DND-41 (cell line): Measurements from ENCODE around the gene WDFY3.

Experiments used
- ATAC-seq: fragments of 200-7000 bp; cut with Tn5 transposase; 3 replicates; pipeline ENCODE4 v1.9.1; 2021; ENCODE audit warnings: low read depth; ENCODE audit not compliant: insufficient read depth
- DNase-seq: peaks from one replicate; pipeline ENCODE4 v3.0.0-alpha.2; 2020
- H2AFZ ChIP-seq: 2 replicates; pipeline ENCODE4 v1.6.0; 2012; ENCODE audit warnings: low read depth, low read length
- H3K27ac ChIP-seq: 2 replicates; pipeline ENCODE4 v1.5.1; 2012; ENCODE audit warnings: low read length, inconsistent platforms
- H3K27me3 ChIP-seq: fragments of 200-600 bp; sonication (generic); 2 replicates; pipeline ENCODE4 v1.6.0; 2012; ENCODE audit warnings: low read length, mild to moderate bottlenecking, inconsistent platforms; ENCODE audit not compliant: insufficient read depth, poor library complexity
- H3K36me3 ChIP-seq: 2 replicates; pipeline ENCODE4 v1.5.1; 2012; ENCODE audit warnings: low read length, inconsistent platforms; ENCODE audit not compliant: insufficient read depth
- H3K4me1 ChIP-seq: 2 replicates; pipeline ENCODE4 v1.5.1; 2012; ENCODE audit warnings: mild to moderate bottlenecking, low read length; ENCODE audit not compliant: insufficient read depth
- H3K4me2 ChIP-seq: 2 replicates; pipeline ENCODE4 v1.6.0; 2012; ENCODE audit warnings: mild to moderate bottlenecking, moderate library complexity, low read length, inconsistent platforms; ENCODE audit not compliant: insufficient read depth
- H3K4me3 ChIP-seq, 2 experiments: fragments of 200-600 bp in 1 of 2; shearing (Covaris generic) in 1 of 2; 2 replicates each; pipeline ENCODE4 v1.5.1; 2012 to 2016; ENCODE audit warnings: inconsistent platforms in 2 of 2, low read length in 2 of 2, mild to moderate bottlenecking in 2 of 2, low read depth in 1 of 2, moderate library complexity in 1 of 2
- H3K79me2 ChIP-seq: 2 replicates; pipeline ENCODE4 v1.6.0; 2012; ENCODE audit warnings: low read length, inconsistent platforms; ENCODE audit not compliant: insufficient read depth
- H3K9ac ChIP-seq: 2 replicates; pipeline ENCODE4 v1.6.0; 2012; ENCODE audit warnings: low read depth, mild to moderate bottlenecking, inconsistent platforms, low read length, moderate library complexity
- H3K9me3 ChIP-seq: 2 replicates; pipeline ENCODE4 v1.5.1; 2012; ENCODE audit warnings: low read length, moderate library complexity, mild to moderate bottlenecking, inconsistent platforms; ENCODE audit not compliant: insufficient read depth, severe bottlenecking
- H4K20me1 ChIP-seq: 2 replicates; pipeline ENCODE4 v1.6.0; 2012; ENCODE audit warnings: low read length; ENCODE audit not compliant: insufficient read depth
- CTCF ChIP-seq: IDR thresholded peaks from 2 replicates; pipeline ENCODE4 v1.5.1; 2012; ENCODE audit warnings: borderline replicate concordance, low read length, moderate library complexity, mild to moderate bottlenecking; ENCODE audit not compliant: poor library complexity, severe bottlenecking; ENCODE audit errors: extremely low read depth
- EZH2 ChIP-seq: IDR thresholded peaks from 3 replicates; pipeline ENCODE4 v1.6.1; 2012; ENCODE audit warnings: borderline replicate concordance, low read depth, mild to moderate bottlenecking, moderate library complexity, low read length, inconsistent platforms; ENCODE audit not compliant: severe bottlenecking

The WDFY3 gene

DNA sequence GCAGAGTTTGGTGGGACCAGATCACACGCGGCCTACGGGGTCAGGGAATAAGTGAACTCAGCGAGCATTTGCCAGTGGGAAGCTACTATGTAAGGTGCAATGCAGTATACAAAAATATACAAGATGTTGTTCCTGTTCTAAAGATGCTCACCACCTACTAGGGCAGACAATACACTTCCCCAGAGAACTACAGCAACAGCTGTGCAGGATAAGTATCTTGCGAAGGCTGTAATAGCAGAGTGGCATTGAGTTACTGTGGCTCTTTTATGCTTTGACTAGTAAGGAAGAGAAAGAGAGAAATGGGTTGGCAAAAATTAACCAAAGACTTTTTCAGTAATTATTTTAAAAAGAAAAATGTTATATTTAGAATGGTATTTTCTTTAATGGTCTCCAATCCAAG lies 322.4 kb downstream of the WDFY3 start:
- TF ChIP-seq CTCF (no peak), EZH2 (no peak)
- H3K4me2 ChIP-seq, result no peak overlapping the region
- ATAC-seq (no peak), DNase-seq (no peak)
- no peaks in the 10 kb centered on the region for H3K9me3 ChIP-seq
- H3K27ac ChIP-seq, result no peak overlapping the region
- no peaks in the 10 kb centered on the region for H3K4me1 ChIP-seq
- no peaks in the 10 kb centered on the region for H4K20me1 ChIP-seq
- H3K4me3 ChIP-seq, result no peak overlapping the region
- no peaks in the 10 kb centered on the region for H3K79me2 ChIP-seq
- H2AFZ ChIP-seq, result no peak overlapping the region
- no peaks in the 10 kb centered on the region for H3K27me3 ChIP-seq
- H3K36me3 ChIP-seq, result no peaks in the 10 kb centered on the region
- H3K9ac ChIP-seq, result no peak overlapping the region

- TF ChIP-seq CTCF, result no peak
- TF ChIP-seq EZH2, result no peak
- no peak overlapping the region for H3K27ac ChIP-seq
- DNase-seq (no peak), ATAC-seq (no peak)
- H2AFZ ChIP-seq, result no peak overlapping the region
- no peaks in the 10 kb centered on the region for H3K4me1 ChIP-seq
- H3K4me2 ChIP-seq, result no peak overlapping the region
- H3K36me3 ChIP-seq, result no peaks in the 10 kb centered on the region
- H3K9me3 ChIP-seq, result no peaks in the 10 kb centered on the region
- no peaks in the 10 kb centered on the region for H3K79me2 ChIP-seq
- no peaks in the 10 kb centered on the region for H3K27me3 ChIP-seq
- H3K4me3 ChIP-seq, result no peak overlapping the region
- H3K9ac ChIP-seq, result no peak overlapping the region
- no peaks in the 10 kb centered on the region for H4K20me1 ChIP-seq
Observed at GRCh38 chr4:84639145-84639544, 327.3 kb downstream of the WDFY3 start.

DNA sequence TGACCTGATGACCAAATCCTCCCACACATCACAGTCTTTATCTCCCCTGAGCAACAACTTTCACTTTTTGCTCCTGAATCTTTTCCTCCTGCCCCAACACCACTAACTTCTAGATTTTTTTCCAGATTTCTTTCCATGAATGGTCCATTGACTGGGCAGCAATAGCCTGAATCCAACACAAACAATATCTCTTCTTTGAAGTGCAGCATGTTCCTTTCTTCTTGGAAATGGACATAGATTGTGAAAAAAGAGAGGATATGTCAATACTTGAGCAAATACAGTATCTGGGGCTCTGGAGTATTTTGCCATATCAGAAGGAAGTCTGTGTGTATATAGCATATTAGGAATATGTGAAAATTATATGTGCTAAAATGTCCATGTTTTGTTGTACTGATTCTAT lies 328.4 kb downstream of the WDFY3 start:
- DNase-seq, result no peak
- Histone ChIP-seq H4K20me1 (no peaks in the 10 kb centered on the region), H3K4me1 (no peaks in the 10 kb centered on the region), H2AFZ (no peak overlapping the region), H3K9me3 (no peaks in the 10 kb centered on the region), H3K9ac (no peak overlapping the region), H3K79me2 (no peaks in the 10 kb centered on the region), H3K4me3 (no peak overlapping the region), H3K4me2 (no peak overlapping the region), H3K27ac (no peak overlapping the region), H3K27me3 (no peaks in the 10 kb centered on the region), H3K36me3 (no peaks in the 10 kb centered on the region)
- no peak for ATAC-seq
- TF ChIP-seq CTCF (no peak), EZH2 (no peak)

DNA sequence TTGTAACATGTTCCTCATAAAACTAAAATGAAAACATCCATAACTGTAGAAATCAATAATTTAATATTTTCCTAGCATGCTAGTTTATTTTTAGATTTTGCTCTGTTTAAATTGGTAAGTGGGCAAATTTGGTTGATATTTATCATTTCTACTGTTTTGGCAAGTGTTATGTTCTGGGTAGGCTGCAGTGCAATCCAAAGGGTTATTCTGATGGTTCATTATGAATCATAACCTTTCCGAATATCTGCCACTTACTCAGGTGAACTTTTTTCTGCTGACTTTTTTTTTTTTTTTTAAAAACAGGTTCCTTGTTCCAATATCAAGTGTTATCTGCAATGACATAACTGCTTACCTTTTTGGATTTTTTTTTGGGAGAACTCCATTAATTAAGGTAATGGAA lies 331.5 kb downstream of the WDFY3 start:
- Histone ChIP-seq H3K27me3 (no peaks in the 10 kb centered on the region), H3K4me3 (no peak overlapping the region), H4K20me1 (no peaks in the 10 kb centered on the region), H3K4me2 (no peak overlapping the region), H2AFZ (no peak overlapping the region), H3K9me3 (no peaks in the 10 kb centered on the region), H3K4me1 (no peaks in the 10 kb centered on the region), H3K79me2 (no peaks in the 10 kb centered on the region), H3K36me3 (no peaks in the 10 kb centered on the region), H3K9ac (no peak overlapping the region), H3K27ac (no peak overlapping the region)
- TF ChIP-seq EZH2 (no peak), CTCF (no peak)
- no peak for ATAC-seq
- no peak for DNase-seq
